NCI-H345 (cell line): ENCODE measurements around the gene IL25.
"Not testable (repeated sequence)": the region's sequence is repeated elsewhere in the genome, so short reads cannot be mapped to it uniquely, and the experiment has no call there.

Source experiments
- DNase-seq: peaks from one replicate; lab custom pipeline; 2025; lab: John Stamatoyannopoulos, UW

IL25 gene

GRCh38 chr14:23372509-23372908, at the start of gene IL25:
IL25 (plus strand) TSS chr14:23372809.
- DNase-seq = no peak

- DNase-seq = no peak
These were observed 48.7 kb upstream of the IL25 start for GRCh38 chr14:23323838-23324454.

GRCh38 chr14:23324455-23324846, 48.2 kb upstream of the IL25 start:
- DNase-seq = no peak

- DNase-seq = no peak
These were observed 47.6 kb upstream of the IL25 start for GRCh38 chr14:23324993-23325392.

- not testable (repeated sequence) for DNase-seq
These were observed 46.9 kb upstream of the IL25 start for GRCh38 chr14:23325746-23326145.

GRCh38 chr14:23326491-23327332, 45.9 kb upstream of the IL25 start:
- no peak for DNase-seq

GRCh38 chr14:23327947-23328744, 44.5 kb upstream of the IL25 start:
- peak; percentile 71 for DNase-seq

- DNase-seq = no peak
These were observed 37.0 kb upstream of the IL25 start for GRCh38 chr14:23335623-23336022.

GRCh38 chr14:23339506-23340268, 32.9 kb upstream of the IL25 start:
- DNase-seq = no peak

GRCh38 chr14:23344481-23344880, 28.1 kb upstream of the IL25 start:
- DNase-seq = no peak

- DNase-seq = no peak
These were observed 26.5 kb upstream of the IL25 start for GRCh38 chr14:23345987-23346692.

- DNase-seq = no peak
These were observed 25.8 kb upstream of the IL25 start for GRCh38 chr14:23346693-23347405.

- DNase-seq = no peak
These were observed 25.0 kb upstream of the IL25 start for GRCh38 chr14:23347406-23348296.

- DNase-seq = no peak
These were observed 24.3 kb upstream of the IL25 start for GRCh38 chr14:23348297-23348655.

GRCh38 chr14:23349156-23349845, 23.3 kb upstream of the IL25 start:
- no peak for DNase-seq

GRCh38 chr14:23351681-23352505, 20.7 kb upstream of the IL25 start:
- no peak for DNase-seq

- DNase-seq = peak; percentile 70
These were observed 19.8 kb upstream of the IL25 start, which contains the start of gene SLC22A17 for GRCh38 chr14:23352506-23353432. SLC22A17 (minus strand) TSS chr14:23352887.
